GM15510 (cell line): Measurements from ENCODE around the gene STK25.

Source experiments
- POLR2A ChIP-seq: IDR thresholded peaks from 3 replicates; pipeline ENCODE4 v1.6.1; 2011; ENCODE audit warnings: borderline replicate concordance; ENCODE audit not compliant: insufficient read length; ENCODE audit errors: extremely low read depth

Gene STK25

GRCh38 chr2:241479026-241479898 is 29.1 kb downstream of the STK25 start:
- TF ChIP-seq POLR2A, result no peak

GRCh38 chr2:241478166-241478565 is 30.2 kb downstream of the STK25 start:
- TF ChIP-seq POLR2A, result no peak

GRCh38 chr2:241475267-241475666 is 33.1 kb downstream of the STK25 start:
- TF ChIP-seq POLR2A, result no peak

- TF ChIP-seq POLR2A, result no peak
These were observed 35.0 kb downstream of the STK25 start for GRCh38 chr2:241473399-241473798.

- TF ChIP-seq POLR2A, result no peak
These were observed 38.6 kb downstream of the STK25 start for GRCh38 chr2:241469746-241470145.

- TF ChIP-seq POLR2A, result no peak
These were observed 40.0 kb downstream of the STK25 start for GRCh38 chr2:241468476-241468781.

GRCh38 chr2:241467777-241468475 is 40.5 kb downstream of the STK25 start:
- TF ChIP-seq POLR2A, result no peak

- no peak for TF ChIP-seq POLR2A
These were observed 42.2 kb downstream of the STK25 start for GRCh38 chr2:241466230-241466629.

GRCh38 chr2:241465543-241465942 is 42.8 kb downstream of the STK25 start:
- no peak for TF ChIP-seq POLR2A

GRCh38 chr2:241463276-241464135 is 44.9 kb downstream of the STK25 start:
- no peak for TF ChIP-seq POLR2A

- TF ChIP-seq POLR2A, result no peak
These were observed 46.4 kb downstream of the STK25 start for GRCh38 chr2:241461693-241462677.

GRCh38 chr2:241460631-241461030 is 47.8 kb downstream of the STK25 start:
- no peak for TF ChIP-seq POLR2A

- TF ChIP-seq POLR2A, result no peak
These were observed 48.9 kb downstream of the STK25 start for GRCh38 chr2:241459520-241459919.

GRCh38 chr2:241458687-241459086 is 49.7 kb downstream of the STK25 start:
- TF ChIP-seq POLR2A, result no peak

- TF ChIP-seq POLR2A, result no peak
These were observed 51.8 kb downstream of the STK25 start for GRCh38 chr2:241456546-241456945.
